Measurements from ENCODE around the gene SV2C. TPM values are rescaled to one million over a fixed set of nuclear protein-coding genes. Genes with fewer than 3 reads are reported as not detected.

Gene SV2C
- polyA plus RNA-seq, 3 donors, result 0.01 to 0.02 TPM; not detected in 1

DNA sequence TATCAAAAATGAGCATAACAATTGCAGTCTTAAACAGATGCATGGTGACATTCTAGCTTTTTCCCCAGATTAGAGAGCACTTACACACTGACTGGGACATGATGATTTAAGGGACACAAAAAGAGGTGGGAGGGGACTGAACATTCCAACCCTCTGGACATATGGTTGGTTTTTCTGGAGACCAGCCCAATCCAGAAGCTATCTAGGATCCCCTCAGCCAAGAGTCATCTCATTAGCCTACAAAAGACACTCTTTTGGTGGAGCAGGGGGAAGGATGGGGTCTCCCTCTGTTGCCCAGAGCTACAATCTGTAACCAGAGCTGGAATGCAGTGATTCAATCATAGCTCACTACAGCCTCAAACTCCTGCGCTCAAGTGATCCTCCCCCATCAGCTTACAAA lies 222.6 kb downstream of the SV2C start:
- peak overlapping the region; percentile 64 for H3K4me2 ChIP-seq (replicated peaks; ENCODE audit: extremely low read depth, low read length, poor library complexity, severe bottlenecking)
- DNase-seq, result no peak
- H3K9me3 ChIP-seq (replicated peaks in 1 of 2; ENCODE audit: control insufficient read depth in 1 of 2, insufficient read depth in 1 of 2, low read length in 2 of 2), result no peaks in the 10 kb centered on the region
- H3K4me1 ChIP-seq (ENCODE audit: control insufficient read depth in 1 of 2, insufficient read depth in 2 of 2, low read length in 2 of 2), result peaks cover 38 to 42% of the 10 kb centered on the region in 2 donors
- peak overlapping the region; percentile 68 for H2AFZ ChIP-seq (ENCODE audit: insufficient read depth, low read depth, low read length, poor library complexity, severe bottlenecking)
- Mint-ChIP-seq H3K4me1 (peaks cover 41% of the 10 kb centered on the region), H3K27me3 (ENCODE audit: low read depth in 3 of 3) (no peaks in the 10 kb centered on the region), H3K4me3 (peak overlapping the region in 1 of 2 donors; percentile 77), H3K36me3 (peaks cover 3 to 8% of the 10 kb centered on the region in 2 donors), H3K9me3 (peaks cover 0 to 2% (median 0%) of the 10 kb centered on the region in 7 donors), H3K27ac (peak overlapping the region; percentile 82 to 95 (median 93))
- peak overlapping the region; percentile 13 to 48 (median 30) for H3K4me3 ChIP-seq (replicated peaks in 1 of 3; ENCODE audit: low read depth in 2 of 3, low read length in 3 of 3)
- no peaks in the 10 kb centered on the region for H3K79me2 ChIP-seq (ENCODE audit: insufficient read depth, low read length)
- no peak for TF ChIP-seq CTCF (IDR thresholded peaks at IDR 0.05)
- H3K27me3 ChIP-seq (ENCODE audit: control insufficient read depth in 2 of 2, insufficient read depth in 2 of 2, low read length in 2 of 2), result no peaks in the 10 kb centered on the region
- intact Hi-C loops (cut with micrococcal nuclease), result loop anchor here in 1 of 2 donors (10.0 kb wide), 1 partner anchor 69 kb away; no protein-coding TSS in a partner anchor
- peak overlapping the region; percentile 55 to 85 for H3K27ac ChIP-seq (ENCODE audit: low read depth in 1 of 2, low read length in 2 of 2)
- no peaks in the 10 kb centered on the region for H4K20me1 ChIP-seq (ENCODE audit: insufficient read depth, low read length)
- no peak overlapping the region for H3K9ac ChIP-seq (ENCODE audit: insufficient read depth, low read length, poor library complexity, severe bottlenecking)
- WGBS (ENCODE audit: insufficient coverage), result no CpG with 5 or more reads among the region's 1 CpG
- H3K36me3 ChIP-seq (replicated peaks in 1 of 2; ENCODE audit: control insufficient read depth in 1 of 2, insufficient read depth in 2 of 2, low read length in 2 of 2), result no peaks in the 10 kb centered on the region

GRCh38 chr5:76310208-76310607 lies 227.0 kb downstream of the SV2C start:
- peaks cover 0 to 3% (median 0%) of the 10 kb centered on the region in 7 donors for H3K9me3 Mint-ChIP-seq
- Histone ChIP-seq H3K36me3 (replicated peaks in 1 of 2; ENCODE audit: control insufficient read depth in 1 of 2, insufficient read depth in 2 of 2, low read length in 2 of 2) (no peaks in the 10 kb centered on the region), H3K4me2 (replicated peaks; ENCODE audit: extremely low read depth, low read length, poor library complexity, severe bottlenecking) (no peak overlapping the region), H3K27ac (ENCODE audit: low read depth in 1 of 2, low read length in 2 of 2) (no peak overlapping the region), H2AFZ (ENCODE audit: insufficient read depth, low read depth, low read length, poor library complexity, severe bottlenecking) (no peak overlapping the region), H3K4me3 (replicated peaks in 1 of 3; ENCODE audit: low read depth in 2 of 3, low read length in 3 of 3) (no peak overlapping the region), H3K9me3 (replicated peaks in 1 of 2; ENCODE audit: control insufficient read depth in 1 of 2, insufficient read depth in 1 of 2, low read length in 2 of 2) (no peaks in the 10 kb centered on the region), H3K9ac (ENCODE audit: insufficient read depth, low read length, poor library complexity, severe bottlenecking) (no peak overlapping the region), H4K20me1 (ENCODE audit: insufficient read depth, low read length) (no peaks in the 10 kb centered on the region), H3K4me1 (ENCODE audit: control insufficient read depth in 1 of 2, insufficient read depth in 2 of 2, low read length in 2 of 2) (peaks cover 13 to 14% of the 10 kb centered on the region in 2 donors), H3K27me3 (ENCODE audit: control insufficient read depth in 2 of 2, insufficient read depth in 2 of 2, low read length in 2 of 2) (no peaks in the 10 kb centered on the region), H3K79me2 (ENCODE audit: insufficient read depth, low read length) (no peaks in the 10 kb centered on the region)
- peaks cover 17% of the 10 kb centered on the region for H3K4me1 Mint-ChIP-seq
- H3K27me3 Mint-ChIP-seq (ENCODE audit: low read depth in 3 of 3), result no peaks in the 10 kb centered on the region
- 85% methylated on average over 1 of the region's 1 CpG for WGBS (ENCODE audit: insufficient coverage)
- intact Hi-C loops (cut with micrococcal nuclease), result no loop called here
- H3K36me3 Mint-ChIP-seq, result peaks cover 3 to 5% of the 10 kb centered on the region in 2 donors
- no peak overlapping the region for H3K27ac Mint-ChIP-seq
- no peak for DNase-seq
- no peak overlapping the region for H3K4me3 Mint-ChIP-seq
- no peak for TF ChIP-seq CTCF (IDR thresholded peaks at IDR 0.05)

Data from CD14-positive monocyte (primary cell).